ENCODE measurements around the gene FBXW5.

- TF ChIP-seq EP300 (IDR thresholded peaks at IDR 0.05; ENCODE audit: low read depth): no peak
- TF ChIP-seq POLR2AphosphoS5 (IDR thresholded peaks at IDR 0.05): no peak
Observed at GRCh38 chr9:136900988-136901515, 43.5 kb downstream of the FBXW5 start.

Measured in transverse colon (tissue), 3 donors.